MCF 10A (cell line): ENCODE data around the gene NAA50. TPM values are rescaled to one million over a fixed set of nuclear protein-coding genes. Genes with fewer than 3 reads are reported as not detected.

Source experiments
- BruUV-seq: library from RNA; stranded (reverse); fragments of 400-500 nt; replicated peaks from 2 replicates; lab custom pipeline; 2021; lab: Mats Ljungman, UMichigan
- CTCF ChIA-PET: fragments of 300-600 bp; sonication (Branson Sonifier 250); formaldehyde crosslinking; extraction: SDS; loops from one replicate; lab custom pipeline; 2021; ENCODE audit warnings: antibody characterized with exemption, inconsistent platforms; lab: Yijun Ruan, JAX
- POLR2A ChIA-PET: fragments of 300-600, 350-650 bp; sonication (Branson Sonifier 250); formaldehyde crosslinking; extraction: SDS; loops from one replicate; lab custom pipeline; 2020; ENCODE audit warnings: antibody characterized with exemption, inconsistent platforms; lab: Yijun Ruan, JAX
- DNase-seq: peaks from one replicate; pipeline ENCODE4 v3.0.0-alpha.2; 2018; ENCODE audit not compliant: unreplicated experiment
- H3K27ac Mint-ChIP-seq: one replicate; pipeline ENCODE4 v1.8.0; 2022; ENCODE audit warnings: mild to moderate bottlenecking, low read depth, mixed read lengths; ENCODE audit not compliant: unreplicated experiment
- H3K27me3 Mint-ChIP-seq: one replicate; pipeline ENCODE4 v1.8.0; 2022; ENCODE audit warnings: mixed read lengths; ENCODE audit not compliant: insufficient read depth, unreplicated experiment
- H3K36me3 Mint-ChIP-seq: one replicate; pipeline ENCODE4 v1.8.0; 2022; ENCODE audit warnings: mild to moderate bottlenecking, moderate library complexity, mixed read lengths; ENCODE audit not compliant: insufficient read depth, unreplicated experiment
- H3K4me1 Mint-ChIP-seq: one replicate; pipeline ENCODE4 v1.8.0; 2022; ENCODE audit warnings: mixed read lengths; ENCODE audit not compliant: insufficient read depth, unreplicated experiment
- H3K4me3 Mint-ChIP-seq: one replicate; pipeline ENCODE4 v1.8.0; 2022; ENCODE audit warnings: mild to moderate bottlenecking, moderate library complexity, mixed read lengths; ENCODE audit not compliant: unreplicated experiment
- H3K9me3 Mint-ChIP-seq: one replicate; pipeline ENCODE4 v1.8.0; 2022; ENCODE audit warnings: mixed read lengths; ENCODE audit not compliant: unreplicated experiment
- CTCF ChIP-seq: fragments of 200-600 bp; IDR thresholded peaks from one replicate; pipeline ENCODE4 v1.8.0; 2022; ENCODE audit warnings: antibody characterized with exemption, mild to moderate bottlenecking; ENCODE audit not compliant: unreplicated experiment
- intact Hi-C: fragments of 100-400 bp; cut with micrococcal nuclease; formaldehyde crosslinking; loops from 2 replicates; pipeline ENCODE4 v1.14.1; 2022
- total RNA-seq: library from RNA; stranded (reverse); gene quantifications from 2 replicates; pipeline ENCODE4 v1.2.3, GENCODE V29; 2022

NAA50 gene
- total RNA-seq, 1 experiment from 2014 or later = 238 TPM

GRCh38 chr3:113717818-113718217 lies 28.2 kb downstream of the NAA50 start:
- no peak overlapping the region for H3K27ac Mint-ChIP-seq
- H3K36me3 Mint-ChIP-seq = peaks cover 65% of the 10 kb centered on the region
- intact Hi-C loops = no loop called here
- CTCF ChIA-PET = no interaction called here
- no peak for DNase-seq
- no peaks in the 10 kb centered on the region for H3K4me1 Mint-ChIP-seq
- POLR2A ChIA-PET = interaction anchor here (1.1 to 2.0 kb wide), 2 partner anchors 20 to 23 kb away, joined by 5 to 6 read pairs; no protein-coding TSS in a partner anchor
- no peaks in the 10 kb centered on the region for H3K9me3 Mint-ChIP-seq
- TF ChIP-seq CTCF = no peak
- no TSS peak for BruUV-seq
- no peak overlapping the region for H3K4me3 Mint-ChIP-seq
- H3K27me3 Mint-ChIP-seq = no peaks in the 10 kb centered on the region

GRCh38 chr3:113717308-113717707 lies 28.7 kb downstream of the NAA50 start:
- peaks cover 4% of the 10 kb centered on the region for H3K4me1 Mint-ChIP-seq
- BruUV-seq = no TSS peak
- H3K36me3 Mint-ChIP-seq = peaks cover 60% of the 10 kb centered on the region
- CTCF ChIA-PET = interaction anchor here (0.6 kb wide), 1 partner anchor 195 kb away, joined by 3 read pairs; no protein-coding TSS in a partner anchor
- H3K27me3 Mint-ChIP-seq = no peaks in the 10 kb centered on the region
- no peaks in the 10 kb centered on the region for H3K9me3 Mint-ChIP-seq
- intact Hi-C loops = no loop called here
- no peak overlapping the region for H3K4me3 Mint-ChIP-seq
- H3K27ac Mint-ChIP-seq = no peak overlapping the region
- POLR2A ChIA-PET = interaction anchor here (1.0 to 2.0 kb wide), 6 partner anchors 10 to 24 kb away, joined by 4 to 13 read pairs (median 6); partner anchors contain the start of gene USF3
- no peak for DNase-seq
- no peak for TF ChIP-seq CTCF

GRCh38 chr3:113714702-113715101 lies 31.3 kb downstream of the NAA50 start:
- no peak for DNase-seq
- Mint-ChIP-seq H3K36me3 (peaks cover 39% of the 10 kb centered on the region), H3K4me1 (peaks cover 6% of the 10 kb centered on the region), H3K27ac (no peak overlapping the region), H3K27me3 (no peaks in the 10 kb centered on the region), H3K4me3 (no peak overlapping the region), H3K9me3 (no peaks in the 10 kb centered on the region)
- ChIA-PET POLR2A (interaction anchor here (0.8 to 1.7 kb wide), 5 partner anchors 9 to 30 kb away, joined by 3 to 4 read pairs (median 4); no protein-coding TSS in a partner anchor), CTCF (interaction anchor here (0.6 to 1.7 kb wide), 2 partner anchors 21 to 75 kb away, joined by 3 to 15 read pairs; no protein-coding TSS in a partner anchor)
- no TSS peak for BruUV-seq
- no peak for TF ChIP-seq CTCF
- intact Hi-C loops = no loop called here

- TF ChIP-seq CTCF = no peak
- ChIA-PET POLR2A (interaction anchor here (1.2 to 1.6 kb wide), 3 partner anchors 14 to 198 kb away, joined by 3 to 5 read pairs (median 3); no protein-coding TSS in a partner anchor), CTCF (interaction anchor here (0.9 to 2.2 kb wide), 2 partner anchors 16 to 24 kb away, joined by 3 to 7 read pairs; partner anchors contain the start of gene USF3)
- H3K9me3 Mint-ChIP-seq = no peaks in the 10 kb centered on the region
- no peaks in the 10 kb centered on the region for H3K27me3 Mint-ChIP-seq
- peaks cover 6% of the 10 kb centered on the region for H3K4me1 Mint-ChIP-seq
- BruUV-seq = no TSS peak
- no peak overlapping the region for H3K27ac Mint-ChIP-seq
- no peak overlapping the region for H3K4me3 Mint-ChIP-seq
- intact Hi-C loops = no loop called here
- DNase-seq = peak; percentile 13
- H3K36me3 Mint-ChIP-seq = peaks cover 32% of the 10 kb centered on the region
Measured at GRCh38 chr3:113712129-113712528, 33.9 kb downstream of the NAA50 start.
